Panc1 (cell line): ENCODE measurements around the gene CFAP68. TPM values are rescaled to one million over a fixed set of nuclear protein-coding genes. Genes with fewer than 3 reads are reported as not detected.

Experiments
- ATAC-seq: fragments of 200-7000 bp; cut with Tn5 transposase; 2 replicates; pipeline ENCODE4 v1.9.1; 2020; ENCODE audit warnings: mild to moderate bottlenecking, moderate library complexity
- BruUV-seq: library from RNA; stranded (reverse); fragments of 400-500 nt; replicated peaks from 2 replicates; lab custom pipeline; 2021; lab: Mats Ljungman, UMichigan
- CTCF ChIA-PET: fragments of 300-600 bp; sonication (Branson Sonifier 250); formaldehyde crosslinking; loops from one replicate; lab custom pipeline; 2022; ENCODE audit warnings: antibody characterized with exemption; lab: Charles Lee
- POLR2A ChIA-PET: fragments of 300-600 bp; sonication (Branson Sonifier 250); formaldehyde crosslinking; loops from one replicate; lab custom pipeline; 2022; ENCODE audit warnings: antibody characterized with exemption; lab: Charles Lee
- DNase-seq: peaks from one replicate; pipeline ENCODE4 v3.0.0-alpha.2; 2010; ENCODE audit warnings: low read depth, low spot score
- H3K27ac ChIP-seq: 2 replicates; pipeline ENCODE4 v1.5.1; 2011; ENCODE audit warnings: mild to moderate bottlenecking, low read length, inconsistent platforms
- H3K27me3 ChIP-seq: fragments of 200-500 bp; sonication (Bioruptor generic); 2 replicates; pipeline ENCODE4 v1.6.0; 2014; ENCODE audit warnings: low read length, inconsistent platforms; ENCODE audit not compliant: control insufficient read depth, insufficient read depth
- H3K36me3 ChIP-seq: fragments of 200-500 bp; sonication (Bioruptor generic); 2 replicates; pipeline ENCODE4 v1.5.1; 2014; ENCODE audit warnings: inconsistent platforms, mild to moderate bottlenecking, low read length, moderate library complexity; ENCODE audit not compliant: control insufficient read depth, insufficient read depth
- H3K4me1 ChIP-seq: 2 replicates; pipeline ENCODE4 v1.5.1; 2011; ENCODE audit warnings: inconsistent platforms, mild to moderate bottlenecking, low read length, moderate library complexity; ENCODE audit not compliant: control insufficient read depth, insufficient read depth
- H3K4me3 ChIP-seq, 2 experiments: 2 replicates each; pipeline ENCODE4 v1.5.1; 2011 to 2012; ENCODE audit warnings: low read depth in 2 of 2, low read length in 2 of 2, mild to moderate bottlenecking in 2 of 2, inconsistent platforms in 1 of 2, moderate library complexity in 1 of 2
- H3K9me3 ChIP-seq: fragments of 200-500 bp; sonication (Bioruptor generic); 2 replicates; pipeline ENCODE4 v1.5.1; 2014; ENCODE audit warnings: low read depth, mild to moderate bottlenecking, inconsistent platforms, low read length, moderate library complexity; ENCODE audit not compliant: control insufficient read depth, insufficient read depth
- POLR2AphosphoS5 ChIP-seq: IDR thresholded peaks from 2 replicates; pipeline ENCODE4 v1.6.1; 2012; ENCODE audit warnings: mild to moderate bottlenecking, low read depth, low read length, moderate library complexity
- SIN3A ChIP-seq: IDR thresholded peaks from 2 replicates; pipeline ENCODE4 v1.6.1; 2012; ENCODE audit warnings: low read depth, mild to moderate bottlenecking, low read length, moderate library complexity, borderline replicate concordance; ENCODE audit not compliant: insufficient read depth
- TCF7L2 ChIP-seq: IDR thresholded peaks from 2 replicates; pipeline ENCODE4 v1.6.1; 2011; ENCODE audit warnings: mild to moderate bottlenecking, low read depth, low read length, inconsistent platforms
- in situ Hi-C: cut with HindIII; loops from 2 replicates; pipeline ENCODE4 v1.10.0; 2016; ENCODE audit warnings: low sequenced_read_pairs, low pct_unique_long_range_greater_than_20kb
- intact Hi-C: fragments of 100-400 bp; cut with micrococcal nuclease; formaldehyde crosslinking; loops from one replicate; pipeline ENCODE4 v1.10.0; 2022; ENCODE audit not compliant: unreplicated experiment
- total RNA-seq: library from RNA; stranded (reverse); gene quantifications from one replicate; pipeline ENCODE4 v1.2.1, GENCODE V29; 2021; ENCODE audit not compliant: unreplicated experiment
- TF ChIP-seq, protein P1 (sequence below), 2 experiments: IDR thresholded peaks; 2 replicates each; pipeline ENCODE4 v1.6.1; 2011 to 2012; ENCODE audit warnings: low read depth in 2 of 2, control low read depth in 1 of 2, low read length in 1 of 2, mild to moderate bottlenecking in 1 of 2, moderate library complexity in 1 of 2; ENCODE audit not compliant: insufficient read depth in 1 of 2
- TF ChIP-seq, protein P2 (sequence below): fragments of 450-650 bp; IDR thresholded peaks from 2 replicates; pipeline ENCODE4 v1.5.1; 2017; ENCODE audit warnings: mild to moderate bottlenecking

CFAP68 gene
- total RNA-seq, 1 experiment from 2014 or later = 16.6 TPM

DNA sequence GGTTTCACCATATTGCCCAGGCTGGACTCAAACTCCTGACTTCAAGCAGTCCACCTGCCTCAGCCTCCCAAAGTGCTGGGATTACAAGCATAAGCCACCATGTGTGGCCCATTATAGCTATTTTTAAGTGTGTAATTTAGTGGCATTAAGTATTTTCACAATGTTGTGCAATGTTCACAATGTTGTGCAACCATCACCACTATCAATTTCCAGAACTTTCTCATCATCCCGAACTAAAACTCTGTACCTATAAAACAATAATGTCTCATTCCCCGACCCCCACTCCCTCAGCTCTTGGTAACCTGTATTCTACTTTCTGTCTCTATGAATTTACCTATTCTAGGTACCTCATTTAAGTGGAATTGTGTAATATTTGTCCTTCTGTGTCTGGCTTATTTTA, 7.5 kb downstream of the CFAP68 start:
- intact Hi-C loops = no loop called here
- Histone ChIP-seq H3K4me3 (no peak overlapping the region), H3K27ac (no peak overlapping the region), H3K4me1 (no peaks in the 10 kb centered on the region), H3K27me3 (no peaks in the 10 kb centered on the region), H3K9me3 (no peaks in the 10 kb centered on the region), H3K36me3 (no peaks in the 10 kb centered on the region)
- DNase-seq (no peak), ATAC-seq (no peak)
- in situ Hi-C loops = no loop called here
- POLR2A ChIA-PET = no interaction called here
- CTCF ChIA-PET = interaction anchor here (0.6 kb wide), 1 partner anchor 217 kb away, joined by 3 read pairs; no protein-coding TSS in a partner anchor
- TF ChIP-seq POLR2AphosphoS5 = no peak
- no peak for TF ChIP-seq TCF7L2
- TF ChIP-seq SIN3A = no peak
- TF ChIP-seq, protein P1, sequence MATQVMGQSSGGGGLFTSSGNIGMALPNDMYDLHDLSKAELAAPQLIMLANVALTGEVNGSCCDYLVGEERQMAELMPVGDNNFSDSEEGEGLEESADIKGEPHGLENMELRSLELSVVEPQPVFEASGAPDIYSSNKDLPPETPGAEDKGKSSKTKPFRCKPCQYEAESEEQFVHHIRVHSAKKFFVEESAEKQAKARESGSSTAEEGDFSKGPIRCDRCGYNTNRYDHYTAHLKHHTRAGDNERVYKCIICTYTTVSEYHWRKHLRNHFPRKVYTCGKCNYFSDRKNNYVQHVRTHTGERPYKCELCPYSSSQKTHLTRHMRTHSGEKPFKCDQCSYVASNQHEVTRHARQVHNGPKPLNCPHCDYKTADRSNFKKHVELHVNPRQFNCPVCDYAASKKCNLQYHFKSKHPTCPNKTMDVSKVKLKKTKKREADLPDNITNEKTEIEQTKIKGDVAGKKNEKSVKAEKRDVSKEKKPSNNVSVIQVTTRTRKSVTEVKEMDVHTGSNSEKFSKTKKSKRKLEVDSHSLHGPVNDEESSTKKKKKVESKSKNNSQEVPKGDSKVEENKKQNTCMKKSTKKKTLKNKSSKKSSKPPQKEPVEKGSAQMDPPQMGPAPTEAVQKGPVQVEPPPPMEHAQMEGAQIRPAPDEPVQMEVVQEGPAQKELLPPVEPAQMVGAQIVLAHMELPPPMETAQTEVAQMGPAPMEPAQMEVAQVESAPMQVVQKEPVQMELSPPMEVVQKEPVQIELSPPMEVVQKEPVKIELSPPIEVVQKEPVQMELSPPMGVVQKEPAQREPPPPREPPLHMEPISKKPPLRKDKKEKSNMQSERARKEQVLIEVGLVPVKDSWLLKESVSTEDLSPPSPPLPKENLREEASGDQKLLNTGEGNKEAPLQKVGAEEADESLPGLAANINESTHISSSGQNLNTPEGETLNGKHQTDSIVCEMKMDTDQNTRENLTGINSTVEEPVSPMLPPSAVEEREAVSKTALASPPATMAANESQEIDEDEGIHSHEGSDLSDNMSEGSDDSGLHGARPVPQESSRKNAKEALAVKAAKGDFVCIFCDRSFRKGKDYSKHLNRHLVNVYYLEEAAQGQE (IDR thresholded peaks at IDR 0.05; ENCODE audit: insufficient read depth in 1 of 2, low read depth in 2 of 2, low read length in 1 of 2) = no peak
- TF ChIP-seq, protein P2, sequence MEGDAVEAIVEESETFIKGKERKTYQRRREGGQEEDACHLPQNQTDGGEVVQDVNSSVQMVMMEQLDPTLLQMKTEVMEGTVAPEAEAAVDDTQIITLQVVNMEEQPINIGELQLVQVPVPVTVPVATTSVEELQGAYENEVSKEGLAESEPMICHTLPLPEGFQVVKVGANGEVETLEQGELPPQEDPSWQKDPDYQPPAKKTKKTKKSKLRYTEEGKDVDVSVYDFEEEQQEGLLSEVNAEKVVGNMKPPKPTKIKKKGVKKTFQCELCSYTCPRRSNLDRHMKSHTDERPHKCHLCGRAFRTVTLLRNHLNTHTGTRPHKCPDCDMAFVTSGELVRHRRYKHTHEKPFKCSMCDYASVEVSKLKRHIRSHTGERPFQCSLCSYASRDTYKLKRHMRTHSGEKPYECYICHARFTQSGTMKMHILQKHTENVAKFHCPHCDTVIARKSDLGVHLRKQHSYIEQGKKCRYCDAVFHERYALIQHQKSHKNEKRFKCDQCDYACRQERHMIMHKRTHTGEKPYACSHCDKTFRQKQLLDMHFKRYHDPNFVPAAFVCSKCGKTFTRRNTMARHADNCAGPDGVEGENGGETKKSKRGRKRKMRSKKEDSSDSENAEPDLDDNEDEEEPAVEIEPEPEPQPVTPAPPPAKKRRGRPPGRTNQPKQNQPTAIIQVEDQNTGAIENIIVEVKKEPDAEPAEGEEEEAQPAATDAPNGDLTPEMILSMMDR = no peak
- no TSS peak for BruUV-seq

DNA sequence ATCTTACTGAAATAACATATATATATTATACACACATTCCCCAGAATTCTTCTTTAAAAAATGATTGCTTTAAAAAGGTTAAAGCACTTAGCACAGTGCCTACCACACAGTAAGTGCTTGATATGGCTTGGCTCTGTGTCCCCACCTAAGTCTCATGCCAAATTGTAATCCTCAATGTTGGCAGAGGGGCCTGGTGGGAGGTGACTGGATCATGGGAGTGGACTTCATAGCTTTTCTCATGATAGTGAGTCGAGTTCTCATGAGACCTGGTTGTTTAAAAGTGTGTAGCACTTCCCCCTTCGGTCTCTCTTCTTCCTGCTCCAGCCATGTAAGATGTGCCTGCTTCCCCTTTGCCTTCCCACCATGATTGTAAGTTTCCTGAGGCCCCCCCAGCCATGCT, 26.1 kb downstream of the CFAP68 start:
- POLR2A ChIA-PET = no interaction called here

More for the DNA sequence above, 26.1 kb downstream of the CFAP68 start:
- CTCF ChIA-PET = interaction anchor here (0.6 kb wide), 1 partner anchor 605 kb away, joined by 3 read pairs; no protein-coding TSS in a partner anchor
- BruUV-seq = no TSS peak
- Histone ChIP-seq H3K4me1 (no peaks in the 10 kb centered on the region), H3K4me3 (no peak overlapping the region), H3K36me3 (no peaks in the 10 kb centered on the region), H3K27me3 (peaks cover 7% of the 10 kb centered on the region; the same call in 1 of the 2 replicates), H3K27ac (no peak overlapping the region), H3K9me3 (no peaks in the 10 kb centered on the region)
- intact Hi-C loops (no loop called here), in situ Hi-C loops (no loop called here)
- TF ChIP-seq, protein P1 (IDR thresholded peaks at IDR 0.05; ENCODE audit: insufficient read depth in 1 of 2, low read depth in 2 of 2, low read length in 1 of 2) = no peak
- TF ChIP-seq TCF7L2 (no peak), SIN3A (no peak), POLR2AphosphoS5 (no peak)
- TF ChIP-seq, protein P2 = no peak
- DNase-seq = no peak
- no peak for ATAC-seq
